ENCODE data around the gene HBE1. TPM values are rescaled to one million over a fixed set of nuclear protein-coding genes. Genes with fewer than 3 reads are reported as not detected.

Gene HBE1
- total and polyA plus RNA-seq, 2 donors (not counting 1 experiment from before 2014, with no cell fraction given): not detected

DNA sequence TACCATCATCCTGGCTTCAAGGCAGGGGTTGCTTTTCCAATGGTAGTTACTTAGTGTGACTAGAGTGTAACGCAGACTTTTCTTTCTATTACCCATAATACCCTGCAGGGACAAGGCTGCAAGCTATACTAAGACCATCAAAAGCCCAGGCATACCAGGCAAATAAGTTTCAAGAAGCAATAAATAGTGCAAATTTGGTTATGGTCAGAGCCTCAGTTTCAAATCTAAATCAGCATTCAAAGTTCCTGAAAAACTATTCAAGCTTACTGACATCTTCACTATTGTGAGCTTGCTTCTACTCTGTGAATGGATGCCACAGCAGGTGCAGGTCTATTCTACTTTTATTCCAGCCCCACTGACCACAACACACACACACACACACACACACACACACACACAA lies 40.4 kb downstream of the HBE1 start:
- no peak overlapping the region for H2AFZ ChIP-seq (ENCODE audit: insufficient read depth, low read depth, low read length, poor library complexity, severe bottlenecking)
- no peaks in the 10 kb centered on the region for H3K79me2 ChIP-seq (ENCODE audit: control insufficient read depth, insufficient read depth, low read length)
- CTCF ChIA-PET: no interaction called here
- Mint-ChIP-seq H3K4me1 (peaks cover 3% of the 10 kb centered on the region), H3K27me3 (peaks cover 3% of the 10 kb centered on the region), H3K27ac (no peak overlapping the region), H3K9me3 (ENCODE audit: insufficient read depth) (no peaks in the 10 kb centered on the region), H3K4me3 (no peak overlapping the region)
- ATAC-seq (ENCODE audit: low read depth) (no peak), DNase-seq (no peak)
- no peak overlapping the region for H3K4me3 ChIP-seq (ENCODE audit: control extremely low read depth in 1 of 5, extremely low read depth in 1 of 5, insufficient read depth in 1 of 5, low read depth in 2 of 5, low read length in 4 of 5)
- H4K20me1 ChIP-seq (ENCODE audit: control insufficient read depth, insufficient read depth, low read length, poor library complexity, severe bottlenecking): no peaks in the 10 kb centered on the region
- H3K36me3 ChIP-seq (replicated peaks in 1 of 2; ENCODE audit: control extremely low read depth in 1 of 2, control insufficient read depth in 1 of 2, extremely low read depth in 1 of 2, insufficient read depth in 2 of 2, low read length in 1 of 2): no peaks in the 10 kb centered on the region
- no peaks in the 10 kb centered on the region for H3K27me3 ChIP-seq (replicated peaks in 1 of 4; ENCODE audit: control extremely low read depth in 1 of 4, control insufficient read depth in 3 of 4, insufficient read depth in 4 of 4, low read length in 3 of 4)
- no peak overlapping the region for H3K27ac ChIP-seq (ENCODE audit: low read length in 2 of 2)
- no peaks in the 10 kb centered on the region for H3K4me1 ChIP-seq (ENCODE audit: control insufficient read depth in 2 of 2, insufficient read depth in 2 of 2, low read length in 2 of 2)
- POLR2A ChIA-PET: no interaction called here
- no CpG with 5 or more reads among the region's 1 CpG for whole genome bisulfite sequencing (ENCODE audit: insufficient coverage)
- no peak overlapping the region for H3K4me2 ChIP-seq (replicated peaks; ENCODE audit: low read depth, low read length, poor library complexity, severe bottlenecking)
- H3K9me3 ChIP-seq (ENCODE audit: control extremely low read depth in 1 of 3, control insufficient read depth in 2 of 3, insufficient read depth in 1 of 3, low read length in 2 of 3): no peaks in the 10 kb centered on the region
- intact Hi-C loops (cut with micrococcal nuclease): no loop called here
- no peak for TF ChIP-seq EZH2 (IDR thresholded peaks at IDR 0.05; ENCODE audit: borderline replicate concordance, insufficient read depth, low read depth, low read length, poor library complexity, severe bottlenecking)
- TF ChIP-seq, protein P1, sequence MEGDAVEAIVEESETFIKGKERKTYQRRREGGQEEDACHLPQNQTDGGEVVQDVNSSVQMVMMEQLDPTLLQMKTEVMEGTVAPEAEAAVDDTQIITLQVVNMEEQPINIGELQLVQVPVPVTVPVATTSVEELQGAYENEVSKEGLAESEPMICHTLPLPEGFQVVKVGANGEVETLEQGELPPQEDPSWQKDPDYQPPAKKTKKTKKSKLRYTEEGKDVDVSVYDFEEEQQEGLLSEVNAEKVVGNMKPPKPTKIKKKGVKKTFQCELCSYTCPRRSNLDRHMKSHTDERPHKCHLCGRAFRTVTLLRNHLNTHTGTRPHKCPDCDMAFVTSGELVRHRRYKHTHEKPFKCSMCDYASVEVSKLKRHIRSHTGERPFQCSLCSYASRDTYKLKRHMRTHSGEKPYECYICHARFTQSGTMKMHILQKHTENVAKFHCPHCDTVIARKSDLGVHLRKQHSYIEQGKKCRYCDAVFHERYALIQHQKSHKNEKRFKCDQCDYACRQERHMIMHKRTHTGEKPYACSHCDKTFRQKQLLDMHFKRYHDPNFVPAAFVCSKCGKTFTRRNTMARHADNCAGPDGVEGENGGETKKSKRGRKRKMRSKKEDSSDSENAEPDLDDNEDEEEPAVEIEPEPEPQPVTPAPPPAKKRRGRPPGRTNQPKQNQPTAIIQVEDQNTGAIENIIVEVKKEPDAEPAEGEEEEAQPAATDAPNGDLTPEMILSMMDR (IDR thresholded peaks at IDR 0.05): no peak
- no peak overlapping the region for H3K9ac ChIP-seq (ENCODE audit: low read length)

DNA sequence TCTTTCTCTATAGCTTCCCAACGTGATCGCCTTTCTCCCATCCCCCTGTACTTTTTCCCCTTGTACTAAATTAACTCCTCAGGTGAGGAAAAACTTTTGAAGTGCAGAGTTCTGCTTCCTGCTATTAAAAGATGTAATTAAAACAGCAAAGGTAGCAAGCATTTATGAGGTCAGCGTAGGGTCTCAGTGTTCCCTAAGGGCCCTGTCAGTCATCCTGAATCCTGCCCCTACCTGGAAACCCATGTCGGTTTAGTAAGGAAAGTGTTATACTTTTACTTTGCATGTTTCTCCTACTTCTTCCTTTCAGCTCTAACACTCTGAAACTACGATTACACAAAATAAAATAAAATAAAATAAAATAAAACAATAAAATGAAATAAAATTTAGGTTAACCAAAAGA lies 41.6 kb downstream of the HBE1 start:
- H3K4me3 ChIP-seq (ENCODE audit: control extremely low read depth in 1 of 5, extremely low read depth in 1 of 5, insufficient read depth in 1 of 5, low read depth in 2 of 5, low read length in 4 of 5): no peak overlapping the region
- H3K4me3 Mint-ChIP-seq: no peak overlapping the region
- no peak overlapping the region for H3K9ac ChIP-seq (ENCODE audit: low read length)
- H3K9me3 ChIP-seq (ENCODE audit: control extremely low read depth in 1 of 3, control insufficient read depth in 2 of 3, insufficient read depth in 1 of 3, low read length in 2 of 3): no peaks in the 10 kb centered on the region
- 100% methylated on average over 2 of the region's 5 CpGs for WGBS (ENCODE audit: insufficient coverage)
- intact Hi-C loops (cut with micrococcal nuclease): no loop called here
- no peak overlapping the region for H2AFZ ChIP-seq (ENCODE audit: insufficient read depth, low read depth, low read length, poor library complexity, severe bottlenecking)
- no peaks in the 10 kb centered on the region for H4K20me1 ChIP-seq (ENCODE audit: control insufficient read depth, insufficient read depth, low read length, poor library complexity, severe bottlenecking)
- DNase-seq (no peak), ATAC-seq (ENCODE audit: low read depth) (no peak)
- H3K27me3 ChIP-seq (replicated peaks in 1 of 4; ENCODE audit: control extremely low read depth in 1 of 4, control insufficient read depth in 3 of 4, insufficient read depth in 4 of 4, low read length in 3 of 4): no peaks in the 10 kb centered on the region
- ChIA-PET POLR2A (no interaction called here), CTCF (no interaction called here)
- H3K36me3 ChIP-seq (replicated peaks in 1 of 2; ENCODE audit: control extremely low read depth in 1 of 2, control insufficient read depth in 1 of 2, extremely low read depth in 1 of 2, insufficient read depth in 2 of 2, low read length in 1 of 2): no peaks in the 10 kb centered on the region
- no peak for TF ChIP-seq EZH2 (IDR thresholded peaks at IDR 0.05; ENCODE audit: borderline replicate concordance, insufficient read depth, low read depth, low read length, poor library complexity, severe bottlenecking)
- TF ChIP-seq, protein P1 (IDR thresholded peaks at IDR 0.05): no peak
- H3K79me2 ChIP-seq (ENCODE audit: control insufficient read depth, insufficient read depth, low read length): no peaks in the 10 kb centered on the region
- no peak overlapping the region for H3K27ac ChIP-seq (ENCODE audit: low read length in 2 of 2)
- peaks cover 6% of the 10 kb centered on the region for H3K27me3 Mint-ChIP-seq
- no peaks in the 10 kb centered on the region for H3K4me1 ChIP-seq (ENCODE audit: control insufficient read depth in 2 of 2, insufficient read depth in 2 of 2, low read length in 2 of 2)
- no peak overlapping the region for H3K4me2 ChIP-seq (replicated peaks; ENCODE audit: low read depth, low read length, poor library complexity, severe bottlenecking)
- no peaks in the 10 kb centered on the region for H3K9me3 Mint-ChIP-seq (ENCODE audit: insufficient read depth)
- H3K4me1 Mint-ChIP-seq: no peaks in the 10 kb centered on the region
- H3K27ac Mint-ChIP-seq: no peak overlapping the region

Measured in B cell (primary cell).